LHCN-M2 (cell line): ENCODE results near the gene AKT1S1. TPM values are rescaled to one million over a fixed set of nuclear protein-coding genes. Genes with fewer than 3 reads are reported as not detected.

Source experiments
- DNase-seq: peaks from one replicate; pipeline ENCODE4 v3.0.0-alpha.2; 2012; ENCODE audit warnings: low read depth
- total RNA-seq: library from RNA; depleted of rRNA; stranded (reverse); fragments of >200 nt; gene quantifications from 2 replicates; pipeline ENCODE4 v1.2.3, GENCODE V29; 2014

AKT1S1 gene
- total RNA-seq, 1 experiment from 2014 or later, result 20.7 TPM

DNA sequence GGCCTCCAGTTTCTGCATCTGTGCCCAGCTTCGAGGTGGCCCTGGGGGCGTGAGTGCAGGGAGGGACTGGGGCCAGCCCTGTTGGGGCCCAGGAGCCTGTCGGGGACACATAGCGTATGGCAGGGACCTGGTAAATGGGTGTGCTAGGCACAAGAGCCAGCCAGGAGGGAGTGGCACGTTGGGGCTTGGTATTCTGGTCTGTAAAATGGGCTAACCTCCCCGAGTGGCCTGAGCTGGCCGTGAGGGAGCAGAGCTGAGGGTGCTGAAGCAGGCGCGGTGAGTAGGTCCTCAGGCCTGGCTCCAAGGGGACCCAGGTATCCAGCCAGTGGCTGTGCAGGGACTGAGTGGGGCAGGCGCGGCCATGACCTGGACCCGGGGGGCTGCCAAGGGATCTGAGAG is 21.9 kb downstream of the AKT1S1 start:
- DNase-seq, result no peak

DNA sequence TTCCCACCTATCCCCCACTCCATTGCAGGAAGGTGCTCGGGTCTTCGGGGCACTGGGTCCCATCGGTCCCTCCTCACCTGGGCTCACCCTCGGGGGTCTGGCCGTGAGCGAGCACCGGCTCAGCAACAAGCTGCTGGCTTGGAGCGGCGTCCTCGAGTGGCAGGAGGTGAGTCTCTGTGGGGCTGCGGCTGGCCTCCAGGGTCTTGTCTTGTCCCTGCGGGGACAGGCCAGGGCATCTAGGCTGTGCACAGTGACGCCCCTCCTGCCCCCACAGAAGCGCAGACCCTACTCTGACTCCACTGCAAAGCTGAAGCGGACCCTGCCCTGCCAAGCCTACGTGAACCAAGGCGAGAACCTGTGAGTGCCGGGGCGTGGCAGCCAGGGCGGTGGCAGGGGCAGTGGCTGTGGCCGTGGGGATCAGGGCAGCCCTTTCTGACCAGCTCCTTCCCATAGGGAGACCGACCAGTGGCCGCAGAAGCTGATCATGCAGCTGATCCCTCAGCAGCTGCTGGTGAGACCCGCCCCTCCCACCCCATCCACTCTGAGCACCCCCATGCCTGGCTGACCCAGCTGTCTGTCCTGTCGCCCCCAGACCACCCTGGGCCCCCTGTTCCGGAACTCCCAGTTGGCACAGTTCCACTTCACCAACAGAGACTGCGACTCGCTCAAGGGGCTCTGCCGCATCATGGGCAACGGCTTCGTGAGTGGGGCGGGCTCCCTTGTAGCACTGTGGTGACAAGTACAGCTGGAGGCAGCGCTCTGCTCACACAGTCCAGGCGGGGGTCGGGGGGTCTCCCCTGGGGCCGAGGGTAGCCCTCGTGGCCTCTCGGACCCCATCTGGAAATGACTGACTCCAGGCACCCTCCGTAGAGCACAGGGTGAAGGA is 22.5 kb downstream of the AKT1S1 start:
- no peak for DNase-seq

DNA sequence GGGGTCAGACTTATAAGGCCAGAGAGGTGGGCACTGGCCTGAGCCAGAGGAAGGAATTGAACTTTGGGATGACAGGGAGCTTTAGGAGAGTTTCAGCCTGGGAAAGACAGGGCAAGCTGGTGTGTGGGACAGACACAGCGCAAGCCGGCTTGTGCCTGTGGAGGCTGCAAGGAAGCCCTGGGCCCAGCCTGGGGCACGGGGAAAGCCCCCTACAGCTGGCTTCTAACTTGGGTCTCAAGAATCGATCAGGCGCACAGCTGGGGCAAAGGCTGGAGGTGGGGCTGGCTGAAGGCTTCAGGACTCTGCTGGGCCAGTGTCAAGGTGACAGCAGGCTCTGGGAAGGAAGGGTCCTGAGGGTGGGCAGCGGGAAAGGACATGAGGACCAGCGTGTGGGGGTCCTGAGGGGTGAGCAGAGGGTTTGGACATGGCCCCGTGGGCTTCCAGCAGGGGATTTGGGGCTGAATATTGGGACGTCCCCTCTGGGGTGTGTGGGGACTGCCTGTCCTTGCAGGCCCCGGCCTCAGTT is 23.2 kb downstream of the AKT1S1 start:
- no peak for DNase-seq

DNA sequence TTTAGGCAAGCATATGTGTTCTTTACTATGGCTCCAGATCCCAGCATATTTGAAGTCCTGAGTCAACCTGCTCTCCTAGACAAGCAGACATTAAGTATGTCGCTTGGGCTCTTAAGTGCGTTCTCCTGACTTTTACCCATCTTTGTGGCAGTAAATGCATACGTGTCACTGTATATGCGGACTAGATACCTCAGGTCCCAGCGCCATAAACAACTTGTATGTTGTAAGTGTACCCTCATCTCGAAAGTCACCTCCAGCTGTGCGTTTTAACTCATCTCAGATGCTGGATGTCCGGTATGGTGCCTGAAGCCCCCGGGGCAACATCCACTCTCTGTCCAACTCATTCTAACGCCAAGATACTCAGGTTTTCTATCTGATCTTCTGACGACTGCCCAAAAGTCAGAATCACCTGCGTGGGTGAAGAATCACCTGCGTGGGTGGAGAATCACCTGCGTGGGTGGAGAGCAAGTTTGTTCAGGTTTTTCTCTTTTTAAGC is 24.5 kb downstream of the AKT1S1 start:
- no peak for DNase-seq

DNA sequence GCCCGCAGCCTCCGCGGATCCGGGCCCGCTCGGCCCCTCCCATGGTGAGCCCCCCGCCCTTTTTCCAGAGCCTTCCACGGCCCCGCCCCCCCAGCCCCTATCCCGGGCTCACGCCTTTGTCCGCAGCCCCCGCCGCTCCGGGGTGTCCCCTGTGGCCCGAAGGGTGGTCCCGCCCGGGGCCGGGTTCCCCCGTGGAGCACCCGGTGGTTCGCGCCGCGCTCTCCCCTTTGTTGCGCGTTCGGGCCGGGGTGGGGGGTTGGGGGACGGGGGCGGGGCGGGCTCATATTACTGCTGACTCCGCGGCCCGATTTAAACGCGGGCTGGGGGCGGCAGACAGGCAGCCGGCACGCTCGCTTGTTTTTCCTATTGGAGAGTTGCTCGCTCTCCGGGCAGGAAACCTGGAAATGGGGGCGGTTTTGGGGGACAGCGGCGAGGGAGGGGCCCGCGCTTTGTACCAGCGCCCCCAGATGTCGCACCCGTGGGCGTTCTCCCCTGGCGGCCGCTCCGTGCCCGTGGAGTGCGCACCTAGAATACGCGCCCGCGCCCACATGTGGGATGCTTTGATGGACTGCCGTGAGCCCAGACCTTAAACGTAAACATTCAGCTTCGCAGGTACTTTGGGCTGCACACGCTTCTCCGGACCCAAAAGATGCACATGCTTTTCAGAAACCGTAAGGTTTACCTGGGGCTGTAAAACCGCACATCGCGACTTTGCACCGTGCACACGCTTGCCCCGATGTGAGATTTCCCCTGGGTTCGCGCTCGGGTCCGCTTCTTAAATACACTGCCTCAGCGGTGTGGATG is 25.5 kb downstream of the AKT1S1 start:
- no peak for DNase-seq

DNA sequence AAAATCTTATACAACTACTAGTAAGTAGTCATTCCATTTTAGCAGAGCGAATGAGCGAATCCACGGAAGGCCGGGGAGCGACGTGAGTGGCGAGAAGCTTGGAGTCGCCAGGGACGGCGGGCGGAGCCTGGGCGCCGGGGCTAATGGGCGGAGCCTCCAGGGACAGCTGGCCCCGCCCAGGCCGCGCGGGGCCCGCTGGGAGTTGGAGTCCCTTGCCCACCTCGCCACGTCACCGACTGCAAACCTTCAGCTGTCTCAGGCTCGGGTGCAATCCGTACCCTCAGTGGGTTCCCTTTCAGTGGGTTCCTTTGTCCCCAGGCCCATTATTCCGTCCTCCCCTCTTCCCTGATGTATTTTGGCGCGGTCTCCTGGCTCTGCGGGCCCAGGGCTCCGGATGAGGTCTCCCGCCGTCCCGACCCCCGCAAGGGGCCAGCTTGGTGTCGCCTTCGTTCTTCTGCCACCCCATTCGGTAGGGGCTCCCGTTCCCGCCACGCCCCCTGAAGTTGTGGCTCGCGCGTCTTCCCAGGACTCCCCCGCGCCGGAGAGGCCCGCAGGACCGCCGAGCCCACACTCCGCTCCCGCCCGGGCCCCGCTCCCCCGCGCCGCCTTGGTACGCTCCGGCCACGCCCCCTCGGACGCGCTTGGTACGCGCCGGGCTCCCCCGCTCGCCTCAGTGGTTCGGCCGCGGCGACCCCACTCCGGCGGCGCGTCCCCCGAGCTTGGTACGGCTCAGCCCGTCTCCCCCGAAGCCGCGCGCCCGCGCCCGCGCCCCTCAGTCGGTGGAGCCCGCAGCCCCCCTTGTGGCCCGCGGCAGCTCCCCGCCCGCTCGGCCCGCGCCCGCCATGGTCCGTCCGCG is 26.4 kb downstream of the AKT1S1 start, which contains the start of gene PTOV1:
Gene PTOV1, plus strand, starts transcription at position 673 of the 856 bp plus-strand sequence.
- peak; percentile 86 for DNase-seq

DNA sequence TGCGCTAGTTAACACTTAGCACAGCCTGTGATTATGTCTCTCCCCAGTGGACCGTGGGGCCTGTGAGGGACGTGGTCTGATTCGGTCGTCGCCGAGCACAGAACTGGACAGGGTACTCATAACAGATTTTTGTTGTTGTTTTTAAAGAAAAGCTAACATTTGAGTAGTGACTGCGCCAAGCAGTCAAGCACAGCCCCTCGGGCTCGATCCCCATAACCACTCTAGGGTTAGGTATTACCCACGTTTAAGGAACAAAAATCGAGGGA is 27.0 kb downstream of the AKT1S1 start:
- DNase-seq, result no peak

DNA sequence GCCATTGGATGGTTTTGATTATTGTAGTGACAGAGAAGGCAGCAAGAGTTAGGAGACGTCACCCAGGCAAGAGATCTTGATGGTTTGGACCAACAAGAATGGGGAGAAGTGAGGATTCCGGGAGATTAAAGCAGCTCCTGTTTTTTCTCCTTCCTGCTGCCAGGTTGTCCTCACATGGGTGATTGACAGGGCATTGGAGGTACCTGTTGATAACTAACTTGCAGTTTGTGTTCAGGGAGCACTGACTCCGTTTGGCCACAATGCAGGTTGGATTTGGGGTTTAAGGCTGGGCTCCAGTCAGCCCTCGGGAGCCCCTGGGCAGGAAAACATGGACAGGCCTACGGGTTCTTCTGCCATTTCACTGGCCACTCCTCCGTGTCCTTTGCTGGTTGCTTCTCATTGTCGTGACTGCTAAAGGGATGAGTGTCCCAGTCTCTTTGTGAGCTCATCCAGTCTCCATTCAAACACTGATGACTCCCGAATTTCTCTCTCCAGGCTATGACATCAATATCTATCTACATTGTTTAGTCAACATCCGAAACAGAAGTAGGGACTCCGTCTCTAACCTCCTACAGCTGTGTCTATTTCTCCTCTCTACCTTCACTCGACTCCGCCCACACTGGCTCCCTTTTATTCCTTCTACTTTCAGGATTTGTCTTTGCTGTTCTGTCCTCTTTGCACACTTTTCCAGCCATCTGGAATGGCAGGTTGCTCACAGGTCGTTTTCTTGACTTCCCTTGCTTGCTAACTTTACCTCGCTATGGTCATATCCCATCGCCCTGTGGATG is 27.5 kb downstream of the AKT1S1 start:
- no peak for DNase-seq

DNA sequence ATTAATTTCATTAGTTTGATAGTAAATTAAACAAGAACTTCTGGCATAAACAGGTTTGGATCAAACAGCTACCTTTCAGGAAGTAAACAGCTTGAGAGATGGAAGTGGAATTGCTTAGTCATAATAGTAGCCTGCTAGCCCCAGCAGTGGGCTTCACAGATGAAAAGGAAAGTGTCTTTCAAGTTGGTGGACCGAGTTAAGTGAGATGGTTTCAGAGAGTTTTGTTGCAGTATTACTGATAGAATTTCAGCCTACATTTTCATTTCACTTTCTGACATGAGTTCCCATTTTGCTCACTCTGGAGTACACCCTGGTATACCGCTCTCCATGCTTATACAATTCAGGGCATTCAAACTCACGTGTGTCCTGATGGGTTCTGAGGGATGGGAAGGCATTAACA is 28.2 kb downstream of the AKT1S1 start:
- DNase-seq, result no peak

DNA sequence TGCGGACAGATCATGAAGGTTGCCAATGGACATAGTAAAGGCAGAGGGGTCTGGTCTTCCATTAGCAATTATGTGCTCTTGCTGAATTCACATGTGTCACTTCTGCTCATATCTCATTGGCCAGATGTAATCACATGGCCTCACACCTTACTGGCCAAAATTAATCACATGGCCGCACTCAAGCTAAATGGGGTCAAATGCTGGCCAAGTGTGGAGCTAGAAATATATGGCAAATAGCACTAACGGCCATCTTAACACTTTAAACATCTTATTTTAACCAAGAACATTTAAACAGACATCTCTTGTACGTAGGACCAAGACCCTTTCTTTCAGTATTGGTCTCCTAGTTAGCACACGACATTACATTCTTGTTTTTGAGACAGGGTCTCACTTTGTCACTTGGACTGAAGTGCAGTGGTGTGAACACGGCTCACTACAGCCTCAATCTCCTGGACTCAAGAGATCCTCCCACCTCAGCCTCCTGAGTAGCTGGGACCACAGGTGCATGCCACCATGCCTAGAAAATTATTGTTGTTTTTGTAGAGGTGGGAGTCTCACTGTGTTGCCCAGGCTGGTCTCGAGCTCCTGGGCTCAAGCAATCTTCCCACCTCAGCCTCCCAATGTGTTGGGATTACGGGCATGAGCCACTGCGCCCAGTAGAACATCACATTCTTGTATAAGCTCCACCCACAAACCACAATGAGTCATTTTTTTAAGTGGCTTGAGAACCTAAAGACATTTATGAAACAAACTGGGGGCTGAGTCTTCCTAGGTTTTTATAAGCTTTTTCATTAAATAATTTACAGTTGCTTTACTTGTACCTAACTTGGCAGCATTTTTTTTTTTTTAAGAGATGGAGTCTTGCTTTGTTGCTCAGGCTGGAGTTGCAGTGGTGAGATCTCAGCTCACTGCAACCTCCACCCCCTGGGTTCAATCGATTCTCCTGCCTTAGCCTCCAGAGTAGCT is 29.1 kb downstream of the AKT1S1 start:
- peak; percentile 91 for DNase-seq

DNA sequence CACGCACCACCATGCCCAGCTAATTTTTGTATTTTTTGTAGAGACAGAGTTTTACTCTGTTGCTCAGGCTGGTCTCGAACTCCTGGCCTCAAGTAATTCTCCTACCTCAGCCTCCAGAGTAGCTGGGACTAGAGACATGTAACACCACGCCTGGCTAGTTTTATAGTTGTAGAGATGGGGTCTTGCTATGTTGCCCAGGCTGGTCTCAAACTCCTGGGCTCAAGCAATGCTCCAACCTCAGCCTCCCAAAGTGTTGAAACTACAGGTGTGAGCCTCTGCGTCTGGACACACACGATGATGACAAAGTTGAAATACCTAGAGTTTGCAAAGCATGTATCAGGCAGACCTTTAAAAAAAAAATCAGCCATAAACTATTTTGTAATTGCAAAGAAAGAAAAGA is 30.7 kb downstream of the AKT1S1 start:
- no peak for DNase-seq

DNA sequence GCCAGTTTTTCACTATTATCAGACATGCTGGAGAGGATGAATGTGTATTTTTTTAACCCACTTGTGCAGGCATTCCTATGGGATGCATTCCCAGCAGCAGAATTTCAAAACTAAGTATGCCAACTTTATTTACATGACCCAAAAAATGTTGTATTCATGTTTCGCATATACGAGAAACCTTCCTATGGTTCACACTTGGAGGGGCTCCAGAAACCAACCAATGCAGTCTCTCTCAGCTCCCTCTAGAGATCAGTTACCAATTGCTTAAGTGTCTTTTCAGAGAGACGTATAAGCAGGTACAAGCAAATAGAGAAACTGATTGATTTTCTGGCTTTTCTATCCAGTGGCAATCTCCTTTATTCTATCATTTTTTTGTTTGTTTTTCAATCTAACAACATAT is 31.7 kb downstream of the AKT1S1 start:
- DNase-seq, result no peak

DNA sequence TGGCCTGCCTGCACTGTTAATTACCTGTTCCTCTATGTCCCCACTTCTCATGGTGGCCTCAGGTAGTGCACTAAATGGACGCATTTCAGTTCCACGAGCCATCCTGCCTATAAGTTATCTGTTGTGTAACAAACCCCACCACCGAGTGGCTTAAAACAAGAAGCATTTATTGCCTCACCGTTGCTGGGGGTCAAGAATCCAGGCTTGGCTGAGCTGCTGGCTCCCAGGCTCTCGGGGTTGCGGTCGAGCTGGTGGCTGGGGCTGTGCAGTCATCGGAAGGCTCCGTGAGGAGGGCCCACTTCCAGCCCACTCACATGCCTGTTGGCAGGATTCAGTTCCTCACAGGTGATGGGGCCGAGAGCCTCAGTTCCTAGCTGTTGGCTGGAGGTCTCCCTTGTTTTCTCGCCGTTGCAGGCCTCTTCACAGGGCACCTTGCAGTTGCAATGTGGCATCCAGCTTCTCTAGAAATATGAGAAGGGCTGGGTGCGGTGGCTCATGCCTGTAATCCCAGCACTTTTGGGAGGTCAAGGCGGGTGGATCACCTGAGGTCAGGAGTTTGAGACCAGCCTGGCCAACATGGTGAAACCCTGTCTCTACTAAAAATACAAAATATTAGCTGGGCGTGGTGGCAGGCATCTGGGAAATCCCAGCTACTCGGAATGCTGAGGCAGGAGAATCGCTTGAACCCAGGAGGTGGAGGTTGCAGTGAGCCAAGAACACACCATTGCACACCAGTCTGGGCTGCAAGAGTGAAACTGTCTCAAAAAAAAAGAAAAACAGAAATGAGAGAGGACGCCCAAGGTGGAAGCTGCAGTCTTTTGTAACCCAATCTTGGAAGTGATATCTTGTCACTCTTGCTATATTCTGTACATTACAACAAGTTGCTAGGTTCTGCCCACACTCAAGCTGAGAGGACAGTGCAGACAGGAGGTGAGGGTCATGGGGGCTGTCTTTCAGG is 32.7 kb downstream of the AKT1S1 start:
- no peak for DNase-seq

DNA sequence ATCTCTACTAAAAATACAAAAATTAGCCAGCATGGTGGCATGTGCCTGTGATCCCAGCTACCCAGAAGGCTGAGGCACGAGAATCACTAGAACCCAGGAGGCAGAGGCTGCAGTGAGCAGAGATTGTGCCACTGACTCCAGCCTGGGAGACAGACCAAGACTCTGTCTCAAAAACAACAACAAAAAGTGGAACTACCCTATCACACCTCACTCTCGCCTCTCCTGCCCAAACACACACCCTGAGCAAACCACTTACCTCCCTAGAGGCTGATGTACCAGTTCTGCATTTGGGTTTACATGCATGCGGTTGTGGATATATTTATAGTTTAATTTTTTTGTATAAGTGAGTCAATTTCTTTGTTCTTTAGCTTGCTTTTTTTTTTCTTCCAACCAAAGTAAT is 33.9 kb downstream of the AKT1S1 start:
- DNase-seq, result no peak

DNA sequence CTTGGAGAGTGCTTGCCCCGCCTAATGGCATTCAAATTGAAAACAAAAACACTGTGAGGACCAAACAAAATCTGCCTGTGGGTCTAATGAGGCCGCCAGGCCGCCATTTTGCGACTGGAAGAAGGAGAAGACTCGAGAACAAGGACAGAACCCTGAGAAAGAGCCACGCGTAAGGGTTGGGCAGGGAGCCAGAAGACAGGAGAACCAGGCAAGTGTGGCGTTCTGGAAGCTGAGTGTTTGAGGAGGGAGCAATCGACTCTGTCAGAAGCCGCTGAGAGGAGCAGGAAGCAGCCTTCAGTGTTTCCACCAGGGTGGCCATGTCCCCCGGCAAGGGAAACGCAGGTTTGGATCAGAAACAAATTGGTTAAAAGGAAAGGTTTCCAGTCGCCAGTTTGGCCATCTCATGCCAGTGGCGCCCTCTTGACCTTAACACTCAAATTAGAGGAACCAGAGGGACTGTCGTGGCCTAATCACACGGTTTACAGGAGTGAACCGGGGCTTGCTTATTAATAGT is 36.4 kb downstream of the AKT1S1 start:
- DNase-seq, result no peak

DNA sequence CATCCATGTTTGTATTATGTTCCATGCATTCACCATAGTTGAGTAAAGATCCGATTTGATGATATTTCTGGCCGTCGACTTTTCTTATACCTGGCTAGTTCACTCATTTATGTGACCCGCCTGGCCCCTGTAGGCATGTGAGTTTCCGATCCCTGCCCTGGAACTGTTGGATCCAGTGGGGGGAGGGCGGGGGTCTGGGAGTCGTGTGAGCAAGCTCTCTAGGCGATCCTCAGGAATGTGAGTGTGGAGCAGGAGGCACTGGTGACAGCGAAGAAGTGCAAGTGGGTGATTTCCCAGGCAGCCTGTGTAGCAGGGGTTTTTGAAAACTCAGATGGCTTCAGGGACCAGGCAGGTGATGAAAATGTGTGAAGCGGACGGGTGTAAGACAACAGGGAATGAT is 36.8 kb downstream of the AKT1S1 start:
- no peak for DNase-seq

DNA sequence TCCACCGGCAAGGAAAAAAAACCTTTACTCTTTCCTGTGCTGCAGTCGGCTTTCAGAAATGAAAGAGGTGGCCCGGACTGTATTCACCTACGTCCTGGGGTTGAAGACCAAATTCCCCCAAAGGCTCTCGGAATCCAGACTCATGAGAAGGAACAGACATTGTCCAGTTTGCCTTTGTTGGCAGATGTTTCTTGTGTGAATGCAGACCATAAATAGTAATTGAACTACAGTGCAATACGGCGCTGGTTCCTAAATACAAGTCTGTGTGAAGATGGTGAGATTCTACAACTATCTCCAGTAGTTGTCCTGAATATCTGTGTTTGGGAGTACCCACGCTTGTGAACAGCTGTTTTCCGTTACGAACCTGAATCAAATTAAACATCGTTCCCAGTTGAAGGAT is 37.4 kb downstream of the AKT1S1 start:
- no peak for DNase-seq
